Central memory CD8-positive, alpha-beta T cell (primary cell): Measurements from ENCODE around the gene ASB5.

ENCODE experiments used
- ATAC-seq: fragments of 150-1000 bp; cut with Tn5 transposase; replicated peaks from 2 replicates; pipeline ENCODE4 v1.10.0; 2022; ENCODE audit warnings: mild to moderate bottlenecking, moderate FRiP score, moderate number of reproducible peaks; ENCODE audit not compliant: poor library complexity, severe bottlenecking; ENCODE audit errors: extremely low read depth
- DNase-seq, 2 donors: peaks; one replicate each; pipeline ENCODE4 v3.0.0; 2021; ENCODE audit warnings: low spot score in 2 of 2
- H3K27ac Mint-ChIP-seq: one replicate; pipeline ENCODE4 v1.8.0; 2022; ENCODE audit warnings: low read depth, mild to moderate bottlenecking, moderate library complexity, mixed read lengths
- H3K27me3 Mint-ChIP-seq: one replicate; pipeline ENCODE4 v1.8.0; 2022; ENCODE audit warnings: mixed read lengths
- H3K36me3 Mint-ChIP-seq: one replicate; pipeline ENCODE4 v1.8.0; 2022; ENCODE audit warnings: mild to moderate bottlenecking, moderate library complexity, mixed read lengths; ENCODE audit not compliant: insufficient read depth
- H3K4me1 Mint-ChIP-seq: one replicate; pipeline ENCODE4 v1.8.0; 2022; ENCODE audit warnings: mixed read lengths
- H3K4me3 Mint-ChIP-seq: one replicate; pipeline ENCODE4 v1.8.0; 2022; ENCODE audit warnings: mild to moderate bottlenecking, moderate library complexity, mixed read lengths
- H3K9me3 Mint-ChIP-seq: one replicate; pipeline ENCODE4 v1.8.0; 2022; ENCODE audit warnings: mixed read lengths

ASB5 gene

GRCh38 chr4:176273736-176274135 is 4.7 kb upstream of the ASB5 start:
- H3K4me3 Mint-ChIP-seq: no peak overlapping the region
- no peak for DNase-seq
- peaks cover 37% of the 10 kb centered on the region for H3K27me3 Mint-ChIP-seq
- no peak overlapping the region for H3K27ac Mint-ChIP-seq
- peaks cover 6% of the 10 kb centered on the region for H3K4me1 Mint-ChIP-seq
- ATAC-seq: no peak
- H3K36me3 Mint-ChIP-seq: no peaks in the 10 kb centered on the region
- no peaks in the 10 kb centered on the region for H3K9me3 Mint-ChIP-seq

- H3K36me3 Mint-ChIP-seq: no peaks in the 10 kb centered on the region
- H3K27ac Mint-ChIP-seq: no peak overlapping the region
- H3K4me3 Mint-ChIP-seq: no peak overlapping the region
- H3K9me3 Mint-ChIP-seq: no peaks in the 10 kb centered on the region
- no peak for DNase-seq
- peaks cover 6% of the 10 kb centered on the region for H3K4me1 Mint-ChIP-seq
- ATAC-seq: no peak
- peaks cover 35% of the 10 kb centered on the region for H3K27me3 Mint-ChIP-seq
Measured at GRCh38 chr4:176272799-176273198, 3.8 kb upstream of the ASB5 start.

- Mint-ChIP-seq H3K9me3 (no peaks in the 10 kb centered on the region), H3K4me1 (no peaks in the 10 kb centered on the region), H3K27me3 (peaks cover 26% of the 10 kb centered on the region), H3K36me3 (no peaks in the 10 kb centered on the region), H3K27ac (no peak overlapping the region), H3K4me3 (no peak overlapping the region)
- no peak for DNase-seq
- no peak for ATAC-seq
Measured at GRCh38 chr4:176271749-176272148, 2.7 kb upstream of the ASB5 start.

GRCh38 chr4:176270669-176271068 is 1.6 kb upstream of the ASB5 start:
- DNase-seq: no peak
- no peak for ATAC-seq
- Mint-ChIP-seq H3K36me3 (no peaks in the 10 kb centered on the region), H3K9me3 (no peaks in the 10 kb centered on the region), H3K4me3 (no peak overlapping the region), H3K27me3 (peaks cover 24% of the 10 kb centered on the region), H3K27ac (no peak overlapping the region), H3K4me1 (no peaks in the 10 kb centered on the region)

- H3K4me1 Mint-ChIP-seq: no peaks in the 10 kb centered on the region
- no peak overlapping the region for H3K4me3 Mint-ChIP-seq
- H3K9me3 Mint-ChIP-seq: no peaks in the 10 kb centered on the region
- DNase-seq (no peak), ATAC-seq (no peak)
- H3K36me3 Mint-ChIP-seq: no peaks in the 10 kb centered on the region
- H3K27ac Mint-ChIP-seq: no peak overlapping the region
- peaks cover 8% of the 10 kb centered on the region for H3K27me3 Mint-ChIP-seq
Measured at GRCh38 chr4:176266026-176266425, 3.0 kb downstream of the ASB5 start.

- Mint-ChIP-seq H3K36me3 (no peaks in the 10 kb centered on the region), H3K27me3 (peaks cover 9% of the 10 kb centered on the region), H3K4me1 (no peaks in the 10 kb centered on the region), H3K9me3 (no peaks in the 10 kb centered on the region), H3K4me3 (no peak overlapping the region), H3K27ac (no peak overlapping the region)
- DNase-seq: no peak
- ATAC-seq: no peak
Measured at GRCh38 chr4:176262243-176262642, 6.8 kb downstream of the ASB5 start.

- no peaks in the 10 kb centered on the region for H3K4me1 Mint-ChIP-seq
- no peaks in the 10 kb centered on the region for H3K9me3 Mint-ChIP-seq
- ATAC-seq: no peak
- H3K4me3 Mint-ChIP-seq: no peak overlapping the region
- H3K36me3 Mint-ChIP-seq: no peaks in the 10 kb centered on the region
- H3K27ac Mint-ChIP-seq: no peak overlapping the region
- DNase-seq: no peak
- H3K27me3 Mint-ChIP-seq: peaks cover 9% of the 10 kb centered on the region
Measured at GRCh38 chr4:176261481-176261880, 7.5 kb downstream of the ASB5 start.

GRCh38 chr4:176261018-176261417 is 8.0 kb downstream of the ASB5 start:
- Mint-ChIP-seq H3K27ac (no peak overlapping the region), H3K27me3 (peaks cover 9% of the 10 kb centered on the region), H3K9me3 (no peaks in the 10 kb centered on the region), H3K4me1 (no peaks in the 10 kb centered on the region), H3K36me3 (no peaks in the 10 kb centered on the region), H3K4me3 (no peak overlapping the region)
- no peak for ATAC-seq
- no peak for DNase-seq

- no peak overlapping the region for H3K27ac Mint-ChIP-seq
- H3K9me3 Mint-ChIP-seq: no peaks in the 10 kb centered on the region
- no peaks in the 10 kb centered on the region for H3K36me3 Mint-ChIP-seq
- DNase-seq (no peak), ATAC-seq (no peak)
- no peaks in the 10 kb centered on the region for H3K4me1 Mint-ChIP-seq
- peaks cover 22% of the 10 kb centered on the region for H3K27me3 Mint-ChIP-seq
- H3K4me3 Mint-ChIP-seq: no peak overlapping the region
Measured at GRCh38 chr4:176259330-176260090, 9.5 kb downstream of the ASB5 start.

GRCh38 chr4:176258135-176258534 is 10.9 kb downstream of the ASB5 start:
- Mint-ChIP-seq H3K4me3 (no peak overlapping the region), H3K36me3 (no peaks in the 10 kb centered on the region), H3K27ac (no peak overlapping the region), H3K9me3 (no peaks in the 10 kb centered on the region), H3K4me1 (no peaks in the 10 kb centered on the region), H3K27me3 (peaks cover 33% of the 10 kb centered on the region)
- no peak for DNase-seq
- no peak for ATAC-seq

- DNase-seq (no peak), ATAC-seq (no peak)
- H3K4me1 Mint-ChIP-seq: no peaks in the 10 kb centered on the region
- no peaks in the 10 kb centered on the region for H3K36me3 Mint-ChIP-seq
- no peak overlapping the region for H3K4me3 Mint-ChIP-seq
- no peak overlapping the region for H3K27ac Mint-ChIP-seq
- peaks cover 41% of the 10 kb centered on the region for H3K27me3 Mint-ChIP-seq
- H3K9me3 Mint-ChIP-seq: no peaks in the 10 kb centered on the region
Measured at GRCh38 chr4:176256921-176257320, 12.1 kb downstream of the ASB5 start.

GRCh38 chr4:176242764-176243347 is 26.2 kb downstream of the ASB5 start:
- H3K27me3 Mint-ChIP-seq: peaks cover 27% of the 10 kb centered on the region
- no peak for ATAC-seq
- no peak for DNase-seq
- H3K4me1 Mint-ChIP-seq: no peaks in the 10 kb centered on the region
- no peak overlapping the region for H3K27ac Mint-ChIP-seq
- peaks cover 1% of the 10 kb centered on the region for H3K36me3 Mint-ChIP-seq
- H3K4me3 Mint-ChIP-seq: no peak overlapping the region
- no peaks in the 10 kb centered on the region for H3K9me3 Mint-ChIP-seq

- DNase-seq (no peak), ATAC-seq (no peak)
- H3K4me3 Mint-ChIP-seq: no peak overlapping the region
- peaks cover 1% of the 10 kb centered on the region for H3K36me3 Mint-ChIP-seq
- no peaks in the 10 kb centered on the region for H3K9me3 Mint-ChIP-seq
- H3K4me1 Mint-ChIP-seq: no peaks in the 10 kb centered on the region
- peaks cover 30% of the 10 kb centered on the region for H3K27me3 Mint-ChIP-seq
- no peak overlapping the region for H3K27ac Mint-ChIP-seq
Measured at GRCh38 chr4:176241703-176242102, 27.3 kb downstream of the ASB5 start.
